HG02571 (cell line): ENCODE measurements around the gene CCNI2.
"Not testable (repeated sequence)": the region's sequence is repeated elsewhere in the genome, so short reads cannot be mapped to it uniquely, and the experiment has no call there.

Source experiments
- ATAC-seq: cut with Tn5 transposase; IDR thresholded peaks from one replicate; pipeline ENCODE4 v1.9.1; 2021; ENCODE audit warnings: mild to moderate bottlenecking, moderate library complexity; ENCODE audit not compliant: unreplicated experiment

The CCNI2 gene

DNA sequence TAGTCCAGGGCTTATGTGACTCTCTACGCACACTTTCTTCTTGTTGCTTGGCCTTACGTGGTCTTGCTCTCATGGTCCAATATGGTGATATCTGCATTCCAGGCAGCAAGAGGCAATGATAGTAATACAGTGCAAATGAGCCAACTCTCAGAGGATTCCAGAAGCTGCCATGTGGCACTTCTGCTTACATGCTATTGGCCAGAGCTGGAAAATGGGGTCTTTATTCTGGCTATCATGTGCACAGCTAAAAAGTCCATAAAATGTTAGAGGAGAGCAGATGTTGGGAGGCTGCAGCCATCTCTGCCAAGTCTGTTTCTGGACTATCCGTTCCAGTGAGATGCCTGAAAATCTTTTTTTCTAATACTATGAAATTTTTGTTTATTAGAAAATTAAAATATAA lies 32.7 kb downstream of the CCNI2 start:
- no peak for ATAC-seq

DNA sequence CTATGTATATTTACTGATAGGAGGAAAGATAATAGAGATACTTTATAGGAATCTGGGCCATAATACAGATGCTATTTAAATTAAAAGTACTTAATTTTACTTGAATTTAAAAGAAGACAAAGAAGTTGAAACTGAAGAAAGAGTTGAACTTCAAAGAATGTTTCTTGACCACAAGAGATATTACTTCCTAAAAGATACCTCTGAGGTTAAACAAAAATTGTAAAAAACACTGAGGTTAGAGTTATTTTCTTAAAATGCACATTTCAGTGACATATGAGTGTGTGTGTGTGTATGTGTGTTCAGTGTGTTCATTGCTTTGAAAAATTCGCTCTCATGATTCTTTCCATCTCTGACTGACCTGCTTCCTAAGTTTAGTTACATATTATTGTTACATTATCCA lies 33.4 kb downstream of the CCNI2 start:
- ATAC-seq: no peak

DNA sequence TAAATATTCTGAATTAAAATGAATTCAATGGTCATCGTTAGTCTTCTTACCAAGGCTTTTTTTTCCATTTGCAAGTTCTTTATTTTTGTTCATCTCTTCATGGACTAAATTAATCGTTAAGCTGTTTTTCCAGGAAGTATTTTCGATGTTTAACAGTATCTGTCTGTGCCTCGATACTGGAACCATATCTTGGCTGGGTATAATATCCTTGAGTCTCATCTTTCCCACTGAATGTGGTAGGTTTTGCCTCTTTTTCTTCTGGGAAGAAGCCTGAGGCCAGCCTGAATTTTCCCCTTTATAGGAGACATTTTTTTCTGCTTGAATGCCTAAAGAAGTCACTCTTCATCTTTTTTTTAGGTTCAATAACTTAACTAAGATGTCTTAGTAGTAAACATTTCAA lies 33.8 kb downstream of the CCNI2 start:
- ATAC-seq: no peak

DNA sequence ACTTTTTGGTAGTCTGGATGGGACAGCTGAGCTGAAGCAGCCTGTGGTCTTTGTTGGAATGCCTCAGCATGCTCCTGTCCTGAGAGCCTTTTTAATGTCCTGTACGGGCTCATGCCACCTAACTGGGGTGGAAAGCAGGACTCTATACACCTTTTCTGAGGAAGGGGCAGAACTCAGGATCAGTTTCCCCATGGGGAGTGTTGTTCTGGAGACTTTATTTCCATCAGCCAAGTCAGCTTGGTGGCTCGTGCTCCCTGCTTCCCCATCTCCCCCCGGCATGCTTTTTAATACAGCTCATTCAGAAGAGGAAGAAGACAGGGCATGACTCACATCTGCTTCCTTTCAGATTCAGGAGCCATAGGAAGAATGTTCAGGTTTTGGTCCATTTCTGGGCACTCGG lies 34.9 kb downstream of the CCNI2 start:
- ATAC-seq: no peak

DNA sequence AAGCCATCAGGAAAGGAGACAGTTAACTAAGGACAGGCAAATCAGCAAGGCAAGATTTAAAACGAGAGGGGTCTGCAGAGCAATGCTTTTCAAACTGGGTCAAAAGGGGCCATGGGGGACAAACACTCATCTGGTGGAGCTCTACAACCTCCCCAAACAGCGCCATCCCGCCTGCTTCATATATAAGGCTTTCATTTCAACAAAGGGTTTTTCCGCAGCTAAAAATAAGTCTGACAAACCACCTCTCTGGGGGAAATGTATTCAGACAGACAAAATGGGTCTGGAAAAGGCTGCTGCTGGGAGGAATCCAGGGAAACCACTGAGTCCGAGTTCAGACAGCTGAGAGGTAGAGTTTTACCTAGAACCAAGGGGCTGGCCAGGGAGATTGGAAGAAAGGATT lies 38.1 kb downstream of the CCNI2 start:
- no peak for ATAC-seq

DNA sequence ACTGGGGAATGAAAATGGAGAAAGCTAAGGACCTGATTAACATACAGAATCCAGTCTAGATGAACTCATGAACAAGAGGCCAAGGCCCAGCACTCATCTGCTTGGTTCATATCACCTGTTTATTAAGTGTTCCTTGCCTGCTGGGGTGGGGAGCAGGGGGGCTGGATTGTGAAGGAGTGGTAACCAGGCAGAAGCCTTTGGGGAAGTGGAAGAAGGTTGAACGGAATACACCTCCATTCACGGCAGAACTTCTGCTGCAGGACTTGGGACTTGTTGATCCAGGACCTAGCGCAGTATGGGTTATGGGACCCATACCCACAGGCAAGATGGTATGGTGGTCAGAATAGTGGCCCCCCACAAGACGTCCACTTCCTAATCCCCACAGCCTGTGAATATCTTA lies 38.6 kb downstream of the CCNI2 start:
- no peak for ATAC-seq

DNA sequence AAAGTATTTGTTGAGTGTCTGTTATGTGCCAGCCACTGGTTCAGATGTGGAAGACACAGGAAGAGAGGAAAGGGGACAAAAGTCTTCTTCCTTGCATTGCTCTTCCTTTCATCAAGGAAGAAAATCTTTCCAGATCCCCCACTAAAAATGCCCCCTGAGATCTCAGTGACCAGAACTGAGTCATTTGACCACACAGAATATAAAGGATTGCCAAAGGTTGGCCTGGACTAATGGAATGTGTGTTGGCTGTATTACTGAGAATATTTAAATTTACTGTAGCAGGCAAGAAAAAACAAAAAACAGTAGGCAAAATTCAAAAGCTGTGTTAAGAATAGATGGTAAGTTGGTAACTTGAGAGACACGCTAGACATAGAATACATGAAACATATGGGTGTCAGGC lies 39.9 kb downstream of the CCNI2 start:
- no peak for ATAC-seq

DNA sequence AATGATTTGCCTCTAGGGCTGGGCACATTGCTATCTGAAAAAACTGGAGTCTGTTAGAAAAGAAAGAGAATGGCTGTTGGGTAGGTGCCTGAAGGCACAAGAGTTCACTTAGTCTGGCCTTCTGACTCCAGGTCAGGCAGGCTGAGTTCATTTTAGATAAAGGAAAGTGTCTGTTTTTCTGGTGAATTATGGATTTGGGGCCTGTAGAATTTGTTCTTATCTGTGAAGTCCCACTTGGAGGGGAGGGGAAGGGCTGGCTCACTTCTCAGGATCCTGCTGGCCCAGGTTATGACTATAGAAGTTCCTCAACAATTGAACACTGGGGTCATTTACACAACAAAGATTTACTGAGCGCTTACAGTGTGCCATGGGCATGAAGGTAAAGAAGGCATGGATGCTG lies 41.3 kb downstream of the CCNI2 start:
- no peak for ATAC-seq

DNA sequence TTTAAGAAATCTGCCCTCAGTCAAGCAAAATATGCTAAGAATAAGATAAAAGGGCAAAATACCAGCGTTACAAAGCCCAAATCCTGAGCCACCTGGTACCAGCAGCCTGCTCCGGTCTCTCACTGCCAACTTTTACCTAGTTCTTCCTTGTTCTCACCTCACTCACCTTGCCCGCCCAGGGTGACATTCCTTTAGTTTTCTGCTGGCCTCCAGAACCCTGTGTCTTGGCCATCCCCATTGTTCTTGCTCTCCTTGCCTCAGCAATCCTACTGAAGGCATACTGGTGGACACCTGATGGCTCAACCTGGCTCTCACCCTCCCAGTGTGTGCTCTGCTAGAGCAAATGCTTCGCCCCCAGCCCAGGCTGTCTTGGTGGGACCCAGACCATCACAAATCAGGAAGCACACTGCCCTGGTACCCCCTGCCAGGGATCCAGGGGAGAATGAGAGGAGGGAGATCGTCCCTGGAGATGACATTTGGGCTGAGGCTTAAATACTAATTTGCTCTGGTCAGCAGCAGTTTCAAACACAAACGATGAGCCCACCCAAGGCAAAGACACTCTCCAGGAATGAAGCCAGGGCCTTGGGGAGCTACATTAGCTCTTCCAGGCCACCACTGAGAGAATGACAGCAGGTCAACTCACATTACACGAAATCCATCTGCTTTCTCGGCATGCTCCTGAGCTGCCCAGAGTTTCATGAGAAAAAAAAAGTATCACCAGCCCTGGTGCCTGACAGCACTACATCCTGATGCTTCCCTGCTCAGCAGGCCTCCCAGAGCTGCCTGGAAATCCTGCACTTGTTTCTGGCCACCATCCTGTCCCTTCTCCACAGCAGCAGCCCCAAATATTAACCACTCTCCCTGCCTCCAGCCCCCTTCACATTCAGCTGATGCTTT lies 42.0 kb downstream of the CCNI2 start:
- ATAC-seq: no peak

DNA sequence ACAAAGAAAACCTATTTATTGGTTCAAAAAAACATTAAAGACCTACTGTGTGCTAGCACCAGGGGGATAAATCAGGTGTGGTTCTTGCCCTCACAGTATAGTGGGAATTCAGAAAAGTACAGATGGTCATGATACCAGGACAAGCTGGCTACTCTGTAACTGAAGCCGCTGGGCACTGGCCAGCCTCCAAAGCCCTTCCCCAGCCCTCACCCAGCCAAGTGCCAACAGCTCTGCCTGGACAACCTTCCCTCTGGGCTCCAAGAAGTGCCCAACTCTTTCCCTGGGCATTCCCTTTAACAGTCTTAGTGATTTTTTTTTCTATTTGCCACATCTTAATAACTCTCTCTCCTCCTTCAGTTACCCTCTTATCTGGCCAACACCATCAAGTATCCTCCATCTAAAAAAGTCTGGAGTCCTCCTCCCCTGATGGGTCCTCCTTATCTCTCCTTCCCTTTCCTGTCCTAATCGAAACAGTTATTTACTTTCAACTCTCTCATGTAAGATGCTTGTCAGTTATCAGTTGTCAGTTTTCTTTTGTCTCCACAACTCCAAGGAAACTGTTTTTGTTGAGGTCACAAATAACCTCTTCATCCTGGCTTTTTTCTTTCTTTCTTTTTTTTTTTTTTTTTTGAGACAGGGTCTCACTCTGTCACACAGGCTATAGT lies 43.1 kb downstream of the CCNI2 start:
- ATAC-seq: no peak

DNA sequence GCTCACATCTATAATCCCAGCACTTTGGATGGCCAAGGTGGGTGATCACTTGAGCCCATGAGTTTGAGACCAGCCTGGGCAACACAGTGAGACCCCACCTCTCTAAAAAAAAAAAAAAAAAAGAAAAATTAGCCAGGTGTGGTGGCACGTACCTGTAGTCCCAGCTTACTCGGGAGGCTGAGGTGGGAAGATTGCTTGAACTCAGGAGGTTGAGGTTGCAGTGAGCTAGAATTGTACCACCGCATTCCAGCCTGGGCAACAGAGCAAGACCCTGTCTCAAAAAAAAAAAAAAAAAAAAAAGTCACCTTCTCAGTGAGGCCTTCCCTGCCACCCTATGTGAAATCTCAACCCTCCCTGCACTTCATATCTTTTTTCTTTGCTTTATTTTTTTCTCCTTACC lies 43.8 kb downstream of the CCNI2 start:
- ATAC-seq: no peak

DNA sequence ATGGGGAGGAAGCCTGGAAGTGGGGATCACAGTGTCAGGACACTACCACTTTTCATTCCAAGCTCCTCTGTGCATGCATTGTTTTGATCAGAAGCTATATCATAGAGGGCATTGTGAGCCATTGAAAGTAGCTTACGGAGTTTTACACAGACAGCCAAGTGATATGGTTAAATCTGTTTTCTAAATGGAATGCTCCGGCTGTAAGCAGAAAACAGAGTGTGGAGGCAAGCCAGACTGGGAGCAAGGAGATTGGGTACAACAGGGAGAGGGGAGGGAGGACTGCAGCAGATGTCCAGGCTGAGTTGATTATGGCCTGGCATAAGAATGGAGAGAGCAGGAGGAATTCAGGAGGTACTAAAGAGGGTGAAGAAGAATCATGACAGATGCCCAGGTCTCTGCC lies 50.4 kb downstream of the CCNI2 start:
- no peak for ATAC-seq

DNA sequence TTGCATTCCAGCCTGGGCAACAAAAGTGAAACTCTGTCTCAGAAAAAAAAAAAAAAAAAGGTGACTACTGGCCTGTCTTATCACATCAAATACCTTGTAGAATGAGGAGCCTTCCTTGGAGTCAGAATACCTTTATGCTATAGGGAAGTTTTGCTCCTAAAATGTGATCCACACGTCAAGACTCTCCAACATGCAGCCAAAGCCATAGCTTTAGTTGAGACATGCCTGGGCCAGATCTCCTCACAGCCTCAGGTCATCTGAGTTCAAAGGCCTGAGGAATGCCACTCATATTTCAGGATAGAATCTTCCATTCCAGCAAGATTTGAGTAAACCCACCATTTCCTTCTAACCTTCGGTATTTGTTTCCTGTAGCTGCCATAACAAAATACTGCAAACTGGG lies 52.2 kb downstream of the CCNI2 start:
- no peak for ATAC-seq

DNA sequence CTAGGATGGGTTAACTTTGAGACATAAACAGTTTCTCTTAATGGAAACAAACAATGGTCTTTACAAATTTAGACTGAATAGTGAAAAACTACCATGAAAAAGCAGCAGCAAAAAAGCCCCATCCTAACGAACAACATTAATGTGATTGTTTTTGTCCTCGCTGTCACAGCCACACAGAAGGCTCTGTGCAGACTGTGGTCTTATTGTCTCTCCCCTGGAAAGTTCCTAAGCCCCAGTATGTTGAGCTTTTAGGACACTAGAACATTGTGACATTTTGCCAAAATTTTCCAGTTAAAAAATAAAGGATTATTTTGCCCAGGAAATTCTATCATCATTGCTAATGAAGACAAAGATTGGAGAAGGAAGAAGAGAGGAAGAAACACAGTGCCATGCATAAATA lies 53.3 kb downstream of the CCNI2 start:
- ATAC-seq: no peak

DNA sequence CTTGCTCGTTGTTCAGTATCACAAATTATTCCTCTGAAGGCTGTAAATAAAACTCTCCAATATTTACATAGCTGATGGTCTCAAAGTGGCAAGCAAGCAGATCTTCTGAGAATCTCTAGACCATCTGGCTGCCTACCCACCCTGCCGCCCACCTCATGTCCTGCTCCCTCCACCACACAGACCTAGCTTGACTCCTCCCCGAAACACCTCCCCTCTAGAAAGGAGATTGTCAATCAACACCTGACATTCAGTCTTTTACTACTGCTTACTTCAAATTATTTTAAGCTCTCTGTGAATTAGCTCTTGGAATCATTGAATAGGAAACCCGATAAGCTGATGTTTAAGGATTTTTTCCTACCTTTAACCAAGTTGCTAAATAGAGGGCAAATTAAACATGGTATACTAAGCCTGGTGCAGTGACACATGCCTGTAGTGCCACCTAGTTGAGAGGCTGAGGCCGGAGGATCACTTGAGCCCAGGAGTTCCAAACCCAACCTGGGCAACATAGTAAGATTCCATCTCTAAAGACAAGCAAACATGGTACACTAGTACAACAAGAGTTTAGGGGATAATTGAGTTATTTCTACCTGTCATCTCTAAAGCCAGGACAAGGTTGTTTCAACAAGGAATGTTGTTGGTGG lies 54.9 kb downstream of the CCNI2 start:
- no peak for ATAC-seq

DNA sequence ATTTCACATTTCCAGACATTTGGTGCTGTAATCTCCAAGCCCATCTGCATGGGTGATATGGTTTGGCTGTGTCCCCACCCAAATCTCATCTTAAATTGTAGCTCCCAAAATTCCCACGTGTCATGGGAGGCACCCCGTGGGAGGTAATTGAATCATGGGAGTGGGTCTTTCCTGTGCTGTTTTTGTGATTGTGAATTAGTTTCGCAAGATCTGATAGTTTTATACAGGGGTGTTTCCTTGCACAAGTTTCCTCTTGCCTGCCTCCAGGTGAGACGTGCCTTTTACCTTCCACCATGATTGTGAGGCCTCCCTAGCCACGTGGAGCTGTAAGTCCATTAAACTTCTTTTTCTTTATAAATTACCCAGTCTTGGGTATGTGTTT lies 55.5 kb downstream of the CCNI2 start:
- ATAC-seq: not testable (repeated sequence)
